Cerebellar nuclear complex (tissue), 1 donor: ENCODE results near the gene SYNE1.
"Not testable (repeated sequence)": the region's sequence is repeated elsewhere in the genome, so short reads cannot be mapped to it uniquely, and the experiment has no call there.

Experiments used
- DNase-seq, 2 experiments: peaks; one replicate each; lab custom pipeline; 2025; lab: John Stamatoyannopoulos, UW

The SYNE1 gene

DNA sequence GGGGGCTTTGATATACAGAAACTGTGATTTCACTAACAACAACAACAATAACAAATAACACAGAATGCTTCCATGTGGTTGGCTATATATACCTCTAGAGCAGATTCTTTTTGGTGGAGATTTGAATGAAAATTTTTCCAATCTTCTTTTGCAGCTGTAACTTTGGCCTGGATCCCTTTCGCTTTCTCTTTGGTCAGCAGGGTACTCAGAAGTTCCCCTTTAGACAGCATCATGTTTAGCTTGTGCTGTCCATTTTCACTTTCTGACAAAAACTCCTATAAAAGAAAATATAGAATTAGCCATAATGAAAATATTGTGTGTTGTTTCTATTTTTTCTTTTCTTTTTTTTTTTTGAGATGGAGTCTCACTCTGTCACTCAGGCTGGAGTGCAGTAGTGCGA is 264.2 kb downstream of the SYNE1 start:
- DNase-seq: no peak

GRCh38 chr6:152371775-152372174 is 265.4 kb downstream of the SYNE1 start:
- DNase-seq: no peak

DNA sequence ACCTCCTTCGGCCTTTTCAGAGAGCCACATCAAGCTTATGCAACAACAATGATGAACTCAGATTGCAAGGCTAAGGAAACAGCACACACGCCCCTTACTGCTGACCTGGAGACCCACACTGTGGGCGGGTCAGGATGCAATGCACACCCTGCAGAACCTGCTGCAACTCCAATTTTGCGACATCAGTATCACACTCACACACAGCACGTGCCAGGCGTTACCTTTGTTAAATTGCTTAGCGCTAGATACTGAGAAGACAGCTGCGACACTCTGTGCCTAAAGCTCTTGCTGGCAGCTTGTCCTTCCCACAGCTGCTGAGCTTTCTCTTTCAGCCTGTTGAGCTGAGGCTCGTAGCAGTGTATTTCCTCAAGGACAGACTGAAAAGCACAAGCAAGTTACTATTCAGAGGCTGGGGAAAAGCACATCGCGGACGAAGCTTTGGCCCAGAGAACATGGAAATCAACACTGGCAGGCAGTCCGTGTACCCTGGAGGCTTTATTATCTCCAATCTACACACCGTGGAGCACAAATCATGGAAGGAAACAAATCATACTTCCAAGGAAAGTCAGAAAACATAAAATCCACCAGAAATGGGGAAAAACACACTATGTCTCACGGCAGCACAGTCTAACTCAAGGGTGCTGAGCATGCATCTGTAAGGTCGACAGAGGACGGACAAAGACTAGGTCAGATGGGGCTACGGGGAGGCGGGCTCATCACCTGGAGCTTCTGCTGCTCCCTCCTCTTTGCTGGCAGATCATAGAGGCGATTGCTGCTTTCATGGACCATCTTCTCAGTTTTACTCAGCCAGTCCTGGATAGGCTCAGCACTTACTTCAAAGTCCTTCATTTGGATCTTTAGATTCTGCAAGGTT is 268.2 kb downstream of the SYNE1 start:
- no peak for DNase-seq

GRCh38 chr6:152364866-152365265 is 272.3 kb downstream of the SYNE1 start:
- DNase-seq: no peak

GRCh38 chr6:152360034-152360433 is 277.1 kb downstream of the SYNE1 start:
- DNase-seq: no peak

DNA sequence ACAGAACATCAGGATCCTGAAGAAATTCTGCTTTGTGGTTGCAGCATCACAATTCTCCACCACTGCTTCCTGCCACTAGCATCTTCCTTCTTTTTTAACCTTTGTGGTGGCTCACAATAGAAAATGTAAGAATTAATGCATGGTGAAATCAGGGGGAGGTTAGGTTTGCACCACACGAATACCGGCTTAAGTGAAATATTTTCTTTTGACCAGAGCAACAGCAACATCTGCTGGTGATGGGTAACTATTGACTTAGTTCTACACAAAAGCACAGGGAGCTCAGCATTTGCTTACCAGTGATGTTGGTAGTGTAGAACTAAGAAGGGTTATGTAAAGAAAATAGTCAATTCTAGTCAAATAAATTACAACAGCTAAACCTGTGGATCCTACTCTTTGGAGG is 280.5 kb downstream of the SYNE1 start:
- no peak for DNase-seq

DNA sequence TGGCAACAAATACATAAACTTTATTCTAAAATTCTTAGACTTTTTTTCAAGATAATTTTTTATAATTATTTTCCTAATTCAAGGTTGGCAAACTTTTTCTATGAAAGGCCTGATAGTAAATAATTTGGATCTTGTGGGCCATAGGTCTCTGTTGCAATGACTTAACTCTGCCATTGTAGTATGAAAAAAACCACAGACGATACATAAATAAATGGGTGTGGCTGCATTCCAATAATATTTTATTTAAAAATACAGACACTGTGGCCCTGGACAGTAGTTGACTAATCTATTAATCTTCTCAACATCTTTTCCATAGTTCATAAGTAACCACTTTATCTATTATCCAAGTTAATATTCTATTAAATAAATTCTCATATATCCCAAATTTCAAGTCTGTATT is 281.1 kb downstream of the SYNE1 start:
- DNase-seq: no peak

DNA sequence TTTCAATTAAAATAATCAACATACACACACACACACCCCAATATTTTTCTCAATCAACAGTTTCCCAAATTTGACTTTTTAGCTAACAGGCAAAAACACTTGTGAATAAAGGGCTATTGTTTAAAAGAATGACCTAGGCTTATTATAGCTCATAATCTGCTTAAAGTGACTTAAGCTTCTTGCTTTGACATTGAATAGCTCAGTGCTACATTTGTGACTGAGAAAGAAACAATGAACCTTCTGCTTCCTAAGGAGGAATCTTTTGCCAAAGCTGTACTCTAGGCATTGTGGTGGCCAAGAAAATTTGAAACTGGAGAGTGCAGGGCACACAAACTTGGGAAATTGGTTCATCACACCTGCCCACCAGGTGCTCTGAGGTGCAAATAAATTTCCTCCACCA is 282.0 kb downstream of the SYNE1 start:
- DNase-seq: no peak

DNA sequence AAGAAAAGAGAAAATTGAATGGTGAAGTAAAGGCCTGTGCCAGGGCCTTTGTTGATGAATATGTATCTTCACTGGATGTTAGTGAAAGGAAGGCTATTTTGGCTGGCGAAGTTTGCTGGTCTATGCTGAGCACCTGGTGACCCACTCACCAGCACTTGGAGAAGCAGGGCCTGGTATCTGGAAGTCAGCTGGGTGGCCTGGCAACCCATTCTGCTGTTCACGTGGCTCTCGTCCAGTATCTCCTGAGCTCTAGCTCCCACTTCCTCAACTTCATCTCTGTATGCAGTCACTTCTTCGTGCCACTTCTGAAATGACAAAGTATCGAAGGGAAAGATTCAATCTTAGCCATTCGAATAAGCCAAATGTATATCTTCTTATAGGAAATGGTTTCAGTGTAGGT is 283.7 kb downstream of the SYNE1 start:
- no peak for DNase-seq

GRCh38 chr6:152351742-152352141 is 285.4 kb downstream of the SYNE1 start:
- DNase-seq: no peak

DNA sequence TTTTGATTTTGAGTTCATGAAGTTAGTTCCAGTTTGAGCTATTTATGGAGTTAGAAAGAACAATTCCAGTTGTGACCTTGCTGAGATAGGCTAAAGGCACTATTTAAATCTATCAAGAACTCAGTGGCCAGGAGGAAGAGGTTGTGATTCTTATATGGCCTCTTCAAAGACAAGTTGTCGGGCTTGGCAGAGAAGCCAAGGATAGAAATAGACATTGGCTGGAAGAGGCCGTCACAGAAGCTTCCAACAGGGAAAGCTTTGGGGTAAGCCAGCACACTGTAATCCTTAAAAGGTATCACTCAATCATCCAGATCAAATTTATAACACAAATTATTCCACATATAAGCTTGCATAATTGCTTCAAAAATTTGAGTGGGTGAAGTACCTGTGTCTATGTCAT is 286.1 kb downstream of the SYNE1 start:
- DNase-seq: no peak

DNA sequence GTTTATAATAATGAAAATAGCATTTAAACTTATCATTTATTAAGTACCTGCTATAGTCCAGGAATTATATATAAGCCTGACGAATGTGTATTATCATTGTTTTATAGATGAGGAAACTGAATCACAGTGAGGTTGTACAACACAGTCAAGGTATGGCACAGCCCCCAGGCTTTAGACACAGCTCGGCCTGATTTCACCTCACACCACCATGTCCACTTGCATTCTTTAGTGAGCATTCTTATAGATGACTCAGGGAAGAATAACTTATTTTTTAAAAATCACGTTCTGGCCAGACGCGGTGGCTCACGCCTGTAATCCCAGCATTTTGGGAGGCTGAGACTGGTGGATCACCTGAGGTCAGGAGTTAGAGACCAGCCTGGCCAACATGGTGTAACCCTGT is 289.0 kb downstream of the SYNE1 start:
- DNase-seq: no peak

GRCh38 chr6:152343735-152344360 is 293.3 kb downstream of the SYNE1 start:
- DNase-seq: no peak

- DNase-seq: no peak
Observed at GRCh38 chr6:152341596-152341995, 295.6 kb downstream of the SYNE1 start.

- no peak for DNase-seq
Observed at GRCh38 chr6:152338335-152339125, 298.6 kb downstream of the SYNE1 start.

- DNase-seq: no peak
Observed at GRCh38 chr6:152334555-152334954, 302.6 kb downstream of the SYNE1 start.

DNA sequence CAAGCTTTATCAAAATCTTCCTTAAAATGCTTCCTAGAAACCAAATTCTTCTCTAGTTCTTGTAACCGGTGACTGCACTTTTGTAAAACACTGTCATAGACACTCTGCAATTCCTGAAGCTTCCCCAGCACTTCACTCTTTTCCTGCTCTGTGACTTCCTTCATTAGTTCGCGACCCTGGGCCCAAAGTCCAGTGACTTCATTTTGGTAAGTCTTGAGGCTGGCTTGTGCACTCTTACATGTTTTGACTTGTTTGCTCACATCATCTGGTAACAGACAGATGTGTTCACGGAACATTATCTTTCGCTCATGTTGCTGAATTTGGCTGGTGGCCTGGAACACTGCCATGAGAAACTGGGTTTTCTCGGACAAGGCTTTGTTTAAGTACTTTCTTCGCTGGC is 306.2 kb downstream of the SYNE1 start:
- DNase-seq: no peak

DNA sequence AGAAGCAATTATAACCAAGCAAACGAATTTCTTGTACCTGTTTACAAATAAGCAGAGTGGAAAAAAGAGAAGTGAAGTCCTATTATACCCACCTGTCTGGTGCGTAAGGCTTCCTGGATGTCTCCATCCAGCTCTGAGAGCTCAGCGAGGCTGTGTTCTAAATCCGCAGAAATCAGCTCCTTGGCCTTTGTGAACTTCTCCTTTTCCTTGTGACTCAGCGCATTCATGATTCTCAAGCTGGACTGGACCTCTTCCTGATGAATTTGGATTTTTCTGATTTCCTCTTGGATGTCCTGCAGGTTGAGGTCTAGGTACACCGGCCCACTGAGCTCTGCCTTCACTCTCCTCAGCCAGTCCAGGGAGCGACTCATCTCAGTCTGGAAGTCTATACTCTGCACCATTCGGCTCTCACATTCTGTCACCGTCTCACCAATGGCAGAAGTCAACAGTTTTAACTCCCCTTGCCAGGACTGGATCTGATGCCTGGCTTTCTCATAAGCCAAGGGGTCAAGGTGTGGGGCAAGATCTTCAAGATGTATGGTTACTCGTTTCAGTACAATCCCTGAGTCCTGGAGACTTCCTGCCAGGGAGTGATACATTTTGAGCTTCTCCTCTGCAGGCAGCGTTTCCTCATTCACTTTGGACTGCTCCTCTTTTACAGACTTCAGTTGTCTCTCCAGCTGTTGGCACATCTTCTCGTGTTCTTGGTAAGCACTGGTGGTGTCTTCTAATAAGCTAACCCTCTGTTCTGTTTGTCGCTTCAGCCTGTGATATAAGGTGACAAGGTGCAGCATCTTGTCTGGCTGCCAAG is 307.3 kb downstream of the SYNE1 start:
- DNase-seq: no peak

- DNase-seq: not testable (repeated sequence)
Observed at GRCh38 chr6:152328200-152328599, 309.0 kb downstream of the SYNE1 start.

GRCh38 chr6:152323376-152323775 is 313.8 kb downstream of the SYNE1 start:
- no peak for DNase-seq

DNA sequence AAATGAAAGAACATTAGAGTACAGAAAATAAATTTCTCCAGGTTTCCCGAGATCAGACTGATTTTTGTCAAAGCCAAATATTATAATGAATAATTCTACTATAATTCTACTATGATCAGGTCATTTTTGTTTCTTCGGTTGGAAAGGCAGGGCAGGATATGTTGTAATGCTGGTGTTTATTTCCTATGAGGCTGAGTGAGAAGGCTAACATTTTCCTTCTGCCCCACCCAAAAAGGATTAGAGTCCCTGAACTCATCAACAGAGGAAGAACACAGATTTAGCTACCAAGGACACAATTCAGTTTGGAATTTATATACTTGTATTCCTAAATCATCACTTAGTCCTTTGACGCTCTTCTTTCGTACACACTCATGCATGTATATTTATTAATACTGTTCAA is 318.9 kb downstream of the SYNE1 start:
- no peak for DNase-seq

DNA sequence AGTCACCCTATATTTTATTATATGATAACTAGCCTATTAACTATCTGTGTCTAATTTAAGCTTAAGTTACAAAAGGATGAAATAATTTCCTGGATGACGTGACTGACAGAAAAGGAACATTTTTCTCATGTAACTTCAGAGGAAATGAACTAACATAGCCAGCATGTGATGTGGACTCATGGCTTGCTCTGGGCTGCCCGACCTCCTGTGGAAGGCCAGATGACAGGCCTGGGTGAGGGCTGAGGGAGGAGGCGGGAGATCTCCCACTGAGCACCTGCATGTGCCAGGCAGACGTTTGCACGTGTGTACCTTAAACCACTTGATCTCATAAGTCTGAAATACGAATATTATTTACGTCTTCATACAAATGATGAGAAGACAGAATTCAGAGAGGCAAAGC is 321.1 kb downstream of the SYNE1 start:
- no peak for DNase-seq
